H54 (cell line): Measurements from ENCODE around the gene AHSA1.

Source experiments
- DNase-seq: peaks from one replicate; pipeline ENCODE4 v3.0.0; 2011; ENCODE audit warnings: low spot score, mixed read lengths; ENCODE audit not compliant: insufficient read length
- FAIRE-seq: peaks from 3 replicates; lab custom pipeline; 2011; peaks lifted over from hg19 to GRCh38; lab: Jason Lieb, UNC
- POLR2A ChIP-seq: IDR thresholded peaks from 2 replicates; pipeline ENCODE4 v1.6.1; 2011; ENCODE audit warnings: low read depth, mild to moderate bottlenecking, low read length

Gene AHSA1

GRCh38 chr14:77508876-77509275, 51.0 kb downstream of the AHSA1 start:
- no peak for TF ChIP-seq POLR2A
- DNase-seq (no peak), FAIRE-seq (no peak)

- no peak for TF ChIP-seq POLR2A
- no peak for FAIRE-seq
- DNase-seq = no peak
Measured at GRCh38 chr14:77509366-77509765, 51.5 kb downstream of the AHSA1 start.

GRCh38 chr14:77511486-77512162, 53.7 kb downstream of the AHSA1 start:
- DNase-seq = no peak
- no peak for FAIRE-seq
- TF ChIP-seq POLR2A = no peak

- FAIRE-seq (no peak), DNase-seq (no peak)
- TF ChIP-seq POLR2A = no peak
Measured at GRCh38 chr14:77516126-77516525, 58.2 kb downstream of the AHSA1 start.
